ENCODE data around the gene PARVG. TPM values are rescaled to one million over a fixed set of nuclear protein-coding genes. Genes with fewer than 3 reads are reported as not detected.

PARVG gene
- total and polyA plus RNA-seq, 2 of the 13 experiments (the other 11 are each of a cell fraction or from before 2014, with no cell fraction given) = not detected

DNA sequence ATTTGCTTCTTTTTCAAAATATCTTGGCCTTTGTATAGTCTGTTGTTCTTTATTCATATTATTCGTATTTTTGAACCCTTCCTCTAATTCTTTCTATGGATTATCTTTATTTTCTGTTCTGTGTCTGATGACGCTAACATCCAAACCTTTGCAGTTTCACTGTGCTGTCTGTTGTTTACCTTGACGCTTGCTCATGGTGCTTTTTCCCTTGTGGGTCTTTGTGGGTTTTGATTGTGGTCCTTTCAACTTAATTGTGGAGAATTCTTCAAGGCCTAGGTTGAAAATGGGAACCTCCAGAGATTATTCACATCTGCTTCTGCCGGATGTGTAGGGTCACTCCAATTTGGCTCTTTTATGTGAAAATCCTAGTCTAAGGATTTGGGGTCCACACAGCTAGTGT lies 34.6 kb downstream of the PARVG start:
- Histone ChIP-seq H4K20me1 (ENCODE audit: insufficient read depth, low read length) (no peaks in the 10 kb centered on the region), H3K4me3 (replicated peaks in 1 of 3; ENCODE audit: insufficient read depth in 1 of 3, low read depth in 2 of 3, low read length in 3 of 3) (no peak overlapping the region), H3K27me3 (ENCODE audit: control insufficient read depth in 1 of 2, insufficient read depth in 2 of 2, low read length in 2 of 2) (peaks cover 0 to 6% of the 10 kb centered on the region in 2 experiments; a peak in 2 of 5 replicates), H3K4me2 (ENCODE audit: low read depth, low read length) (no peak overlapping the region), H3K27ac (ENCODE audit: extremely low read length, insufficient read depth, low read length) (no peak overlapping the region), H3K9ac (ENCODE audit: insufficient read depth, low read depth, low read length) (no peak overlapping the region), H3K9me3 (ENCODE audit: low read length) (no peaks in the 10 kb centered on the region), H3K36me3 (replicated peaks in 1 of 2; ENCODE audit: control insufficient read depth in 1 of 2, insufficient read depth in 2 of 2, low read length in 2 of 2) (no peaks in the 10 kb centered on the region), H2AFZ (ENCODE audit: low read length) (no peak overlapping the region), H3K4me1 (ENCODE audit: insufficient read depth, low read length) (no peaks in the 10 kb centered on the region), H3K79me2 (ENCODE audit: insufficient read depth, low read length) (no peaks in the 10 kb centered on the region)
- no TSS peak for BruUV-seq (replicated peaks)
- CTCF ChIA-PET (ENCODE audit: low intra/inter-chr PET ratio, low total read pairs) = no interaction called here
- no peak for ATAC-seq
- no peak for DNase-seq (ENCODE audit: low spot score)
- intact Hi-C loops (cut with micrococcal nuclease; ENCODE audit: unreplicated experiment) (no loop called here), in situ Hi-C loops (cut with HindIII; ENCODE audit: extremely low pct_ligation_motif_present, low pct_unique_long_range_greater_than_20kb) (no loop called here)
- no peak for TF ChIP-seq CEBPZ (IDR thresholded peaks at IDR 0.05; ENCODE audit: low read length)
- TF ChIP-seq GATAD1 (CRISPR knock-in tag; IDR thresholded peaks at IDR 0.05) = no peak
- TF ChIP-seq, protein P1, sequence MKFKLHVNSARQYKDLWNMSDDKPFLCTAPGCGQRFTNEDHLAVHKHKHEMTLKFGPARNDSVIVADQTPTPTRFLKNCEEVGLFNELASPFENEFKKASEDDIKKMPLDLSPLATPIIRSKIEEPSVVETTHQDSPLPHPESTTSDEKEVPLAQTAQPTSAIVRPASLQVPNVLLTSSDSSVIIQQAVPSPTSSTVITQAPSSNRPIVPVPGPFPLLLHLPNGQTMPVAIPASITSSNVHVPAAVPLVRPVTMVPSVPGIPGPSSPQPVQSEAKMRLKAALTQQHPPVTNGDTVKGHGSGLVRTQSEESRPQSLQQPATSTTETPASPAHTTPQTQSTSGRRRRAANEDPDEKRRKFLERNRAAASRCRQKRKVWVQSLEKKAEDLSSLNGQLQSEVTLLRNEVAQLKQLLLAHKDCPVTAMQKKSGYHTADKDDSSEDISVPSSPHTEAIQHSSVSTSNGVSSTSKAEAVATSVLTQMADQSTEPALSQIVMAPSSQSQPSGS (CRISPR knock-in tag; IDR thresholded peaks at IDR 0.05) = no peak
- TF ChIP-seq, protein P2, sequence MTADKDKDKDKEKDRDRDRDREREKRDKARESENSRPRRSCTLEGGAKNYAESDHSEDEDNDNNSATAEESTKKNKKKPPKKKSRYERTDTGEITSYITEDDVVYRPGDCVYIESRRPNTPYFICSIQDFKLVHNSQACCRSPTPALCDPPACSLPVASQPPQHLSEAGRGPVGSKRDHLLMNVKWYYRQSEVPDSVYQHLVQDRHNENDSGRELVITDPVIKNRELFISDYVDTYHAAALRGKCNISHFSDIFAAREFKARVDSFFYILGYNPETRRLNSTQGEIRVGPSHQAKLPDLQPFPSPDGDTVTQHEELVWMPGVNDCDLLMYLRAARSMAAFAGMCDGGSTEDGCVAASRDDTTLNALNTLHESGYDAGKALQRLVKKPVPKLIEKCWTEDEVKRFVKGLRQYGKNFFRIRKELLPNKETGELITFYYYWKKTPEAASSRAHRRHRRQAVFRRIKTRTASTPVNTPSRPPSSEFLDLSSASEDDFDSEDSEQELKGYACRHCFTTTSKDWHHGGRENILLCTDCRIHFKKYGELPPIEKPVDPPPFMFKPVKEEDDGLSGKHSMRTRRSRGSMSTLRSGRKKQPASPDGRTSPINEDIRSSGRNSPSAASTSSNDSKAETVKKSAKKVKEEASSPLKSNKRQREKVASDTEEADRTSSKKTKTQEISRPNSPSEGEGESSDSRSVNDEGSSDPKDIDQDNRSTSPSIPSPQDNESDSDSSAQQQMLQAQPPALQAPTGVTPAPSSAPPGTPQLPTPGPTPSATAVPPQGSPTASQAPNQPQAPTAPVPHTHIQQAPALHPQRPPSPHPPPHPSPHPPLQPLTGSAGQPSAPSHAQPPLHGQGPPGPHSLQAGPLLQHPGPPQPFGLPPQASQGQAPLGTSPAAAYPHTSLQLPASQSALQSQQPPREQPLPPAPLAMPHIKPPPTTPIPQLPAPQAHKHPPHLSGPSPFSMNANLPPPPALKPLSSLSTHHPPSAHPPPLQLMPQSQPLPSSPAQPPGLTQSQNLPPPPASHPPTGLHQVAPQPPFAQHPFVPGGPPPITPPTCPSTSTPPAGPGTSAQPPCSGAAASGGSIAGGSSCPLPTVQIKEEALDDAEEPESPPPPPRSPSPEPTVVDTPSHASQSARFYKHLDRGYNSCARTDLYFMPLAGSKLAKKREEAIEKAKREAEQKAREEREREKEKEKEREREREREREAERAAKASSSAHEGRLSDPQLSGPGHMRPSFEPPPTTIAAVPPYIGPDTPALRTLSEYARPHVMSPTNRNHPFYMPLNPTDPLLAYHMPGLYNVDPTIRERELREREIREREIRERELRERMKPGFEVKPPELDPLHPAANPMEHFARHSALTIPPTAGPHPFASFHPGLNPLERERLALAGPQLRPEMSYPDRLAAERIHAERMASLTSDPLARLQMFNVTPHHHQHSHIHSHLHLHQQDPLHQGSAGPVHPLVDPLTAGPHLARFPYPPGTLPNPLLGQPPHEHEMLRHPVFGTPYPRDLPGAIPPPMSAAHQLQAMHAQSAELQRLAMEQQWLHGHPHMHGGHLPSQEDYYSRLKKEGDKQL (CRISPR knock-in tag; IDR thresholded peaks at IDR 0.05; ENCODE audit: low read depth) = no peak
- no peak for TF ChIP-seq ZNF749 (CRISPR knock-in tag; IDR thresholded peaks at IDR 0.05; ENCODE audit: borderline replicate concordance)
- TF ChIP-seq, protein P3, sequence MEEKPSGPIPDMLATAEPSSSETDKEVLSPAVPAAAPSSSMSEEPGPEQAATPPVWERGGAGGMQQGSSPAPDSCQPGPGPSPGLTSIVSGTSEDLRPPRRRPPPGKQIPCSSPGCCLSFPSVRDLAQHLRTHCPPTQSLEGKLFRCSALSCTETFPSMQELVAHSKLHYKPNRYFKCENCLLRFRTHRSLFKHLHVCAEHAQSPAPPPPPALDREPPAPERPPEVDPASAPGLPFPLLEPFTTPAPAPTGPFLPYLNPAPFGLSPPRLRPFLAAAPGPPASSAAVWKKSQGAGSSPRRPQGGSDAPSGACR (CRISPR knock-in tag; IDR thresholded peaks at IDR 0.05) = no peak
- no peak for TF ChIP-seq TEF (CRISPR knock-in tag; IDR thresholded peaks at IDR 0.05)
- TF ChIP-seq, protein P4, sequence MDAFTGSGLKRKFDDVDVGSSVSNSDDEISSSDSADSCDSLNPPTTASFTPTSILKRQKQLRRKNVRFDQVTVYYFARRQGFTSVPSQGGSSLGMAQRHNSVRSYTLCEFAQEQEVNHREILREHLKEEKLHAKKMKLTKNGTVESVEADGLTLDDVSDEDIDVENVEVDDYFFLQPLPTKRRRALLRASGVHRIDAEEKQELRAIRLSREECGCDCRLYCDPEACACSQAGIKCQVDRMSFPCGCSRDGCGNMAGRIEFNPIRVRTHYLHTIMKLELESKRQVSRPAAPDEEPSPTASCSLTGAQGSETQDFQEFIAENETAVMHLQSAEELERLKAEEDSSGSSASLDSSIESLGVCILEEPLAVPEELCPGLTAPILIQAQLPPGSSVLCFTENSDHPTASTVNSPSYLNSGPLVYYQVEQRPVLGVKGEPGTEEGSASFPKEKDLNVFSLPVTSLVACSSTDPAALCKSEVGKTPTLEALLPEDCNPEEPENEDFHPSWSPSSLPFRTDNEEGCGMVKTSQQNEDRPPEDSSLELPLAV (CRISPR knock-in tag; conservative IDR thresholded peaks at IDR 0.05; ENCODE audit: low read depth) = no peak
- no peak for TF ChIP-seq ZC3H4 (CRISPR knock-in tag; IDR thresholded peaks at IDR 0.05; ENCODE audit: borderline replicate concordance)
- 17% methylated on average over 4 of the region's 4 CpGs for WGBS (ENCODE audit: low lambda C conversion rate)
- POLR2A ChIA-PET = no interaction called here
- no peak for FAIRE-seq
